CD4-positive, alpha-beta T cell (primary cell): Measurements from ENCODE around the gene PDLIM5. TPM values are rescaled to one million over a fixed set of nuclear protein-coding genes. Genes with fewer than 3 reads are reported as not detected.

ENCODE experiments used
- ATAC-seq: fragments of 200-7000 bp; cut with Tn5 transposase; one replicate; pipeline ENCODE4 v1.10.0; 2022; ENCODE audit warnings: mild to moderate bottlenecking; ENCODE audit not compliant: poor library complexity
- CTCF ChIA-PET: fragments of 350-600 bp; sonication (Branson Sonifier 250); formaldehyde crosslinking; loops from one replicate; lab custom pipeline; 2021; ENCODE audit warnings: antibody characterized with exemption, inconsistent platforms; lab: Charles Lee
- POLR2A ChIA-PET: fragments of 350-600 bp; sonication (Branson Sonifier 250); formaldehyde crosslinking; loops from one replicate; lab custom pipeline; 2021; ENCODE audit warnings: antibody characterized with exemption, inconsistent platforms; lab: Charles Lee
- DNase-seq, 14 experiments: peaks; one replicate each; pipeline ENCODE4 v3.0.0-alpha.2; 2013 to 2020; ENCODE audit warnings: mixed read lengths in 2 of 14
- H3K27ac ChIP-seq, 2 donors: one replicate each; pipeline versions ENCODE4 v1.5.1 to v1.7.0; 2013; ENCODE audit warnings: low read length in 2 of 2, low read depth in 1 of 2, mild to moderate bottlenecking in 1 of 2
- H3K27me3 ChIP-seq, 2 experiments: 1 replicate in 1 of 2; 2 replicates in 1 of 2; pipeline versions ENCODE4 v1.6.1 to v1.7.0; 2013; ENCODE audit warnings: low read length in 2 of 2, control low read depth in 1 of 2, mild to moderate bottlenecking in 1 of 2, moderate library complexity in 1 of 2; ENCODE audit not compliant: insufficient read depth in 2 of 2, control insufficient read depth in 1 of 2
- H3K36me3 ChIP-seq: one replicate; pipeline ENCODE4 v1.6.1; 2013; ENCODE audit warnings: low read length, control low read depth; ENCODE audit not compliant: insufficient read depth
- H3K4me1 ChIP-seq: one replicate; pipeline ENCODE4 v1.6.1; 2013; ENCODE audit warnings: low read length, control low read depth; ENCODE audit not compliant: insufficient read depth
- H3K4me3 ChIP-seq: one replicate; pipeline ENCODE4 v1.5.1; 2013; ENCODE audit warnings: mild to moderate bottlenecking, low read length, moderate library complexity
- H3K9me3 ChIP-seq, 2 experiments: 1 replicate in 1 of 2; 2 replicates in 1 of 2; pipeline versions ENCODE4 v1.6.1 to v1.7.0; 2013; ENCODE audit warnings: low read length in 2 of 2, mild to moderate bottlenecking in 2 of 2, control low read depth in 1 of 2, moderate library complexity in 1 of 2; ENCODE audit not compliant: control insufficient read depth in 1 of 2, insufficient read depth in 1 of 2
- H3K27ac Mint-ChIP-seq: one replicate; pipeline ENCODE4 v1.8.0; 2020; ENCODE audit warnings: mixed read lengths
- H3K27me3 Mint-ChIP-seq: one replicate; pipeline ENCODE4 v1.8.0; 2021; ENCODE audit warnings: mixed read lengths
- H3K36me3 Mint-ChIP-seq: one replicate; pipeline ENCODE4 v1.8.0; 2021; ENCODE audit warnings: low read depth, mixed read lengths
- H3K4me1 Mint-ChIP-seq: one replicate; pipeline ENCODE4 v1.8.0; 2021; ENCODE audit warnings: low read depth, mixed read lengths
- H3K4me3 Mint-ChIP-seq: one replicate; pipeline ENCODE4 v1.8.0; 2020; ENCODE audit warnings: mild to moderate bottlenecking, mixed read lengths
- H3K9me3 Mint-ChIP-seq: one replicate; pipeline ENCODE4 v1.8.0; 2020; ENCODE audit warnings: mixed read lengths
- CTCF ChIP-seq: fragments of 200-600 bp; IDR thresholded peaks from one replicate; pipeline ENCODE4 v1.8.0; 2022; ENCODE audit warnings: antibody characterized with exemption, mild to moderate bottlenecking
- intact Hi-C, 2 experiments: fragments of 100-400 bp; cut with DNase I in 1 of 2; cut with micrococcal nuclease in 1 of 2; formaldehyde crosslinking; loops; one replicate each; pipeline versions ENCODE4 v1.15.1 to v1.9.0; 2023 to 2025; cut with DNase I, micrococcal nuclease
- total RNA-seq, 174 experiments: library from RNA in 2 of 174; stranded (reverse) in 2 of 174; gene quantifications; one replicate each; pipeline ENCODE4 v1.2.3 and lab custom pipeline; 2021 to 2026

Gene PDLIM5
- total RNA-seq, 2 experiments from 2014 or later, result 23.0 to 23.1 TPM

- Histone ChIP-seq H3K27ac (no peak overlapping the region), H3K9me3 (peaks cover 0 to 3% of the 10 kb centered on the region in 2 experiments), H3K36me3 (no peaks in the 10 kb centered on the region), H3K4me1 (no peaks in the 10 kb centered on the region), H3K4me3 (no peak overlapping the region), H3K27me3 (peaks cover 0 to 5% of the 10 kb centered on the region in 2 experiments)
- TF ChIP-seq CTCF, result no peak
- ChIA-PET POLR2A (no interaction called here), CTCF (no interaction called here)
- Mint-ChIP-seq H3K36me3 (no peaks in the 10 kb centered on the region), H3K4me3 (no peak overlapping the region), H3K27me3 (peaks cover 49% of the 10 kb centered on the region), H3K9me3 (peaks cover 4% of the 10 kb centered on the region), H3K4me1 (no peaks in the 10 kb centered on the region), H3K27ac (no peak overlapping the region)
- ATAC-seq (no peak), DNase-seq (no peak)
- intact Hi-C loops, result no loop called here
Observed at GRCh38 chr4:94419956-94420355, 31.8 kb upstream of the PDLIM5 start.

GRCh38 chr4:94420356-94420755 lies 31.4 kb upstream of the PDLIM5 start:
- DNase-seq (no peak), ATAC-seq (no peak)
- intact Hi-C loops, result no loop called here
- TF ChIP-seq CTCF, result no peak
- Histone ChIP-seq H3K9me3 (peaks cover under 1 to 3% of the 10 kb centered on the region in 2 experiments), H3K27ac (no peak overlapping the region), H3K27me3 (peaks cover 0 to 5% of the 10 kb centered on the region in 2 experiments), H3K4me1 (no peaks in the 10 kb centered on the region), H3K4me3 (no peak overlapping the region), H3K36me3 (no peaks in the 10 kb centered on the region)
- Mint-ChIP-seq H3K27ac (no peak overlapping the region), H3K4me1 (no peaks in the 10 kb centered on the region), H3K4me3 (no peak overlapping the region), H3K27me3 (peaks cover 49% of the 10 kb centered on the region), H3K36me3 (no peaks in the 10 kb centered on the region), H3K9me3 (peaks cover 5% of the 10 kb centered on the region)
- POLR2A ChIA-PET, result no interaction called here
- CTCF ChIA-PET, result no interaction called here

- no peaks in the 10 kb centered on the region for H3K27me3 ChIP-seq
- no peak overlapping the region for H3K4me3 ChIP-seq
- intact Hi-C loops, result no loop called here
- Mint-ChIP-seq H3K27me3 (peaks cover 11% of the 10 kb centered on the region), H3K4me3 (no peak overlapping the region), H3K9me3 (peaks cover 14% of the 10 kb centered on the region), H3K4me1 (no peaks in the 10 kb centered on the region), H3K27ac (no peak overlapping the region), H3K36me3 (no peaks in the 10 kb centered on the region)
- DNase-seq (no peak), ATAC-seq (no peak)
- ChIA-PET CTCF (interaction anchor here (1.2 to 1.9 kb wide), 2 partner anchors 20 to 53 kb away, joined by 3 read pairs; no protein-coding TSS in a partner anchor), POLR2A (no interaction called here)
- no peaks in the 10 kb centered on the region for H3K4me1 ChIP-seq
- peaks cover 11 to 20% of the 10 kb centered on the region in 2 experiments for H3K9me3 ChIP-seq
- TF ChIP-seq CTCF, result no peak
- H3K27ac ChIP-seq, result no peak overlapping the region
- H3K36me3 ChIP-seq, result no peaks in the 10 kb centered on the region
Observed at GRCh38 chr4:94426783-94427182, 25.0 kb upstream of the PDLIM5 start.
